ENCODE data around the gene EFS. TPM values are rescaled to one million over a fixed set of nuclear protein-coding genes. Genes with fewer than 3 reads are reported as not detected.

The EFS gene
- total and polyA plus RNA-seq, 3 donors from 2014 or later, result 7.6 to 10.5 (median 10.3) TPM

DNA sequence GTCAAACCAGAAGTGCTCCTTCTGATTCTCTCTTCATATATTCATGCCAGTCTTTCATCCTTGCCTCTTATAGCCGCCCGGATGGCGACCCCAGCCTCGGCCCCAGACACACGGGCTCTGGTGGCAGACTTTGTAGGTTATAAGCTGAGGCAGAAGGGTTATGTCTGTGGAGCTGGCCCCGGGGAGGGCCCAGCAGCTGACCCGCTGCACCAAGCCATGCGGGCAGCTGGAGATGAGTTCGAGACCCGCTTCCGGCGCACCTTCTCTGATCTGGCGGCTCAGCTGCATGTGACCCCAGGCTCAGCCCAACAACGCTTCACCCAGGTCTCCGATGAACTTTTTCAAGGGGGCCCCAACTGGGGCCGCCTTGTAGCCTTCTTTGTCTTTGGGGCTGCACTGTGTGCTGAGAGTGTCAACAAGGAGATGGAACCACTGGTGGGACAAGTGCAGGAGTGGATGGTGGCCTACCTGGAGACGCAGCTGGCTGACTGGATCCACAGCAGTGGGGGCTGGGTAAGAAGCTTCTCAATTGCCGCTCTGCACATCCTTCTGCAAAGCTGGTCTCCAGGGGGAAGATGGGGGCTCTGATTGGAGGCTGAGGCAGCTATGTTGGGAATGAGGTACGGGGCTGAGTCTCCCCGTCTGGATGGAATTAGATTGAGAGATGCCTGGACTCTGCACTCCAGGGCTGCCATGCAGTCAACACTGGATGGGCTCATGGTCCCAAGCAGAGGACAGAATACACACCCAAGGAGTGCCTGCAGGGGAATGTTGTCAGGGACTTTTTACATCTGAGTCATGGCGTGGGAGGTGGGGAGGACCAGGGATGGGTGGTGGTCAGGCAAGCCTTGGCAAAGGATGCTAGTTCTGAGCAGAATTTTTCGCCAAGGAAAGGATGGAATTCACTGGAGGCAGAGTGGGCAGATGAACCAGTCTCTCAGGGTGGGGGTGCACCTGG lies 57.0 kb downstream of the EFS start:
- TF ChIP-seq POLR2A (IDR thresholded peaks at IDR 0.05), result no peak
- TF ChIP-seq, protein P1, sequence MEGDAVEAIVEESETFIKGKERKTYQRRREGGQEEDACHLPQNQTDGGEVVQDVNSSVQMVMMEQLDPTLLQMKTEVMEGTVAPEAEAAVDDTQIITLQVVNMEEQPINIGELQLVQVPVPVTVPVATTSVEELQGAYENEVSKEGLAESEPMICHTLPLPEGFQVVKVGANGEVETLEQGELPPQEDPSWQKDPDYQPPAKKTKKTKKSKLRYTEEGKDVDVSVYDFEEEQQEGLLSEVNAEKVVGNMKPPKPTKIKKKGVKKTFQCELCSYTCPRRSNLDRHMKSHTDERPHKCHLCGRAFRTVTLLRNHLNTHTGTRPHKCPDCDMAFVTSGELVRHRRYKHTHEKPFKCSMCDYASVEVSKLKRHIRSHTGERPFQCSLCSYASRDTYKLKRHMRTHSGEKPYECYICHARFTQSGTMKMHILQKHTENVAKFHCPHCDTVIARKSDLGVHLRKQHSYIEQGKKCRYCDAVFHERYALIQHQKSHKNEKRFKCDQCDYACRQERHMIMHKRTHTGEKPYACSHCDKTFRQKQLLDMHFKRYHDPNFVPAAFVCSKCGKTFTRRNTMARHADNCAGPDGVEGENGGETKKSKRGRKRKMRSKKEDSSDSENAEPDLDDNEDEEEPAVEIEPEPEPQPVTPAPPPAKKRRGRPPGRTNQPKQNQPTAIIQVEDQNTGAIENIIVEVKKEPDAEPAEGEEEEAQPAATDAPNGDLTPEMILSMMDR (IDR thresholded peaks at IDR 0.05), result no peak
- intact Hi-C loops (cut with DNase I; ENCODE audit: low total_unique reads), result no loop called here

DNA sequence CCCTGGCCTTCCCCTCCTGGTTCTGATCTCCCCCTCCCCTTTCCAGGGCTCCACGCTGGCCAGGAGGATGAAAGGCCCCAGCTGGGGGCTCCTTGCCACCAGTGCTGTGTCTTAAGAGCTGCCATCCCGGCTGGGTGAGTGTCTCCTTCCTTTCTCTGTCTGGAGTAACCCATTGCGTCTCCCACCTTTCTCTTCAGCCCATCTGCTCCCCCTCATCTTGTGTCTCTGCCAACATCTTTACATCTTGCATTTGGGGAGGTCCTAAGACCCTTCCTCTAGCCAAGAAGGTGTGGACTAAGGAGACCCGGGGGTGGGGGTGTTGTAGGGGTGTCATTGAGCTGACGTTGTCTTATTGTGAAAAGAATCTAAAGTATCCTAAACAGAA lies 57.8 kb downstream of the EFS start:
- Histone ChIP-seq H3K4me3 (peak overlapping the region; percentile 59 to 90), H3K36me3 (ENCODE audit: low read depth, missing control alignments) (no peaks in the 10 kb centered on the region), H3K9me3 (no peaks in the 10 kb centered on the region), H3K4me1 (peaks cover 48% of the 10 kb centered on the region), H3K27me3 (no peaks in the 10 kb centered on the region), H3K27ac (peak overlapping the region; percentile 90 to 91)
- intact Hi-C loops (cut with DNase I; ENCODE audit: low total_unique reads), result no loop called here
- WGBS, 2 donors, result 17 to 22% methylated on average over 5 of the region's 5 CpGs
- DNase-seq, result no peak
- TF ChIP-seq POLR2A (IDR thresholded peaks at IDR 0.05), result no peak
- TF ChIP-seq, protein P1 (IDR thresholded peaks at IDR 0.05), result no peak

More for the DNA sequence above, 57.0 kb downstream of the EFS start:
- WGBS, 2 donors, result 79 to 80% methylated on average over 17 to 22 of the region's 22 CpGs
- DNase-seq, result no peak
- H3K36me3 ChIP-seq (ENCODE audit: low read depth, missing control alignments), result no peaks in the 10 kb centered on the region
- peak overlapping the region; percentile 59 to 90 for H3K4me3 ChIP-seq
- H3K27ac ChIP-seq, result peak overlapping the region; percentile 90 to 91
- H3K4me1 ChIP-seq, result peaks cover 44% of the 10 kb centered on the region
- H3K9me3 ChIP-seq, result no peaks in the 10 kb centered on the region
- H3K27me3 ChIP-seq, result no peaks in the 10 kb centered on the region

DNA sequence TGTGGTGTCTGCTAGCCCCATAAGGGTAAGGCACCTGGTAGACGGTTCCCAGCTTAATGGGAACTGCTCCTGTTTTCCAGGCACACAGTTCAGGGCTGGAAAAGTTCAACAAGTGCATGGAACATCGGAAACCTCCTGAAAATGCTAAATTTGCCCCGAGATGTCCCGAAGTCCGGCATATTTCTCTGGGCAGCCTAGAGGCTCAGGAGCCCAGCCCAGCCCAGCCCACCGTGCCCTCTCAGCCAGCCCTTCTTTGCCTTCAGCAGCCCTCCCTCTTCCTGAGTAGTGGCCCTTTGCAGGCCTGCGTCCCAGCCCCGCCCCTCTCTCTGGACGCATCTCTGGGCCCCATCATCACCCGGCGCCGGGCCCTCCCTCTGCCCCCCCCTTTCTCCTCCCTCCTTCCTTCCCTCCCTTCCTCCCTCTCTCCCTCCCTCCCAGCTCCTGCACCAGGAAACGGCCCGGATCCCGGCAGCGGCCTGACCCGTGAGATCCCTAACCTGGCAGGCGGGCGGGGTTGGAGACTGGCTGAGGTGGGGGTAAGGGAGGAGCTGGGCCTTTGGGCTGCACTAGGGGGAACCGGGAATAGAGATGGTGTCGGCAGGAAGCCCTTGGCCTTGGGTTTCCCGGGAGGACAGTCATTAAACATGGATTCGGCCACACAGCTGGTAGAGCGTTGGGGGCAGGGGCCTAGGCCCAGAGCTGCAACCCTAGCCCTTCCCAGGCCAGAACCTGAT lies 58.4 kb downstream of the EFS start, which contains the start of gene BCL2L2:
Gene BCL2L2 (plus strand): TSS at position 422 of the 734 bp plus-strand sequence. CDS start 935 bp downstream, outside the sequence.
- H3K36me3 ChIP-seq (ENCODE audit: low read depth, missing control alignments), result no peaks in the 10 kb centered on the region
- intact Hi-C loops (cut with DNase I; ENCODE audit: low total_unique reads), result no loop called here
- peak within 1 kb of the TSS; percentile 90 to 91 for H3K27ac ChIP-seq
- H3K4me1 ChIP-seq, result peaks cover 48% of the 10 kb centered on the region
- DNase-seq, result peak; percentile 94
- TF ChIP-seq POLR2A (IDR thresholded peaks at IDR 0.05), result peak; percentile 26
- TF ChIP-seq, protein P1 (IDR thresholded peaks at IDR 0.05), result no peak
- WGBS, 2 donors, result 1 to 5% methylated on average over 22 to 24 of the region's 24 CpGs
- H3K9me3 ChIP-seq, result no peaks in the 10 kb centered on the region
- no peaks in the 10 kb centered on the region for H3K27me3 ChIP-seq
- H3K4me3 ChIP-seq, result peak within 1 kb of the TSS; percentile 59 to 90

MicroRNA genes within 50 kb of the gene (microRNA counts, 767-probe panel; counts per million panel counts)
- microRNA hsa-miR-208a, result 0 to 152 counts per million in 2 donors

Small RNA genes lying within 50 kb of the gene (microRNA-seq; reads per million reads assigned to microRNA genes)
- gene MIR208A (ENCODE audit: borderline number of aligned reads in 2 of 2, borderline replicate concordance in 1 of 2), result 0 reads per million in 2 donors

Small RNA genes lying within 50 kb of the gene (small RNA-seq; reads per million reads assigned to genes)
- 0 reads per million in 2 donors for gene MIR208A

Other genes starting within 250 kb of the EFS start
- under 1 TPM; 0.19 to 0.24 TPM for gene CEBPE, start 245.9 kb downstream of the EFS start, total RNA-seq
- gene CEBPE, start 245.9 kb downstream of the EFS start, polyA plus RNA-seq (ENCODE audit: insufficient read depth, low read depth, low replicate concordance), result not detected
- 10 to 100 TPM; 78.2 to 94.2 TPM for gene SLC7A8, start 181.5 kb downstream of the EFS start, total RNA-seq
- gene SLC7A8, start 181.5 kb downstream of the EFS start, polyA plus RNA-seq (ENCODE audit: insufficient read depth, low read depth, low replicate concordance), result 73.5 TPM
- gene RNF212B, start 127.2 kb downstream of the EFS start, total RNA-seq, result 10 to 100 TPM in 1 of 2 donors, 1 to 10 TPM in 1; 5.4 to 23.2 TPM
- 18.3 TPM for gene RNF212B, start 127.2 kb downstream of the EFS start, polyA plus RNA-seq (ENCODE audit: insufficient read depth, low read depth, low replicate concordance)
- gene HOMEZ, start 79.0 kb downstream of the EFS start, total RNA-seq, result 10 to 100 TPM; 31.7 to 37.7 TPM
- gene HOMEZ, start 79.0 kb downstream of the EFS start, polyA plus RNA-seq (ENCODE audit: insufficient read depth, low read depth, low replicate concordance), result 71.6 TPM
- 10 to 100 TPM; 30.4 to 43.5 TPM for gene PPP1R3E, start 62.3 kb downstream of the EFS start, total RNA-seq
- 39.2 TPM for gene PPP1R3E, start 62.3 kb downstream of the EFS start, polyA plus RNA-seq (ENCODE audit: insufficient read depth, low read depth, low replicate concordance)
- 10 to 100 TPM; 78.0 to 85.1 TPM for gene BCL2L2, start 58.3 kb downstream of the EFS start, total RNA-seq
- gene BCL2L2, start 58.3 kb downstream of the EFS start, polyA plus RNA-seq (ENCODE audit: insufficient read depth, low read depth, low replicate concordance), result 46.8 TPM
- gene PABPN1, start 43.7 kb downstream of the EFS start, total RNA-seq, result 100 to 1,000 TPM; 194 TPM
- gene PABPN1, start 43.7 kb downstream of the EFS start, polyA plus RNA-seq (ENCODE audit: insufficient read depth, low read depth, low replicate concordance), result 222 TPM
- gene SLC22A17, start 12.3 kb downstream of the EFS start, total RNA-seq, result 10 to 100 TPM; 56.6 to 93.8 TPM
- 37.3 TPM for gene SLC22A17, start 12.3 kb downstream of the EFS start, polyA plus RNA-seq (ENCODE audit: insufficient read depth, low read depth, low replicate concordance)
- under 1 TPM; 0.39 to 0.68 TPM for gene IL25, start 7.6 kb upstream of the EFS start, total RNA-seq
- 0.83 TPM for gene IL25, start 7.6 kb upstream of the EFS start, polyA plus RNA-seq (ENCODE audit: insufficient read depth, low read depth, low replicate concordance)
- gene CMTM5, start 11.9 kb upstream of the EFS start, total RNA-seq, result under 1 TPM; 0.55 to 0.81 TPM
- 0.84 TPM for gene CMTM5, start 11.9 kb upstream of the EFS start, polyA plus RNA-seq (ENCODE audit: insufficient read depth, low read depth, low replicate concordance)
- under 1 TPM; 0.12 to 0.39 TPM for gene MYH6, start 43.1 kb upstream of the EFS start, total RNA-seq
- 0.44 TPM for gene MYH6, start 43.1 kb upstream of the EFS start, polyA plus RNA-seq (ENCODE audit: insufficient read depth, low read depth, low replicate concordance)
- gene MYH7, start 70.5 kb upstream of the EFS start, total RNA-seq, result 1 to 10 TPM in 1 of 2 donors, under 1 TPM in 1; 0.87 to 1.3 TPM
- gene MYH7, start 70.5 kb upstream of the EFS start, polyA plus RNA-seq (ENCODE audit: insufficient read depth, low read depth, low replicate concordance), result 51.3 TPM
- gene NGDN, start 104.5 kb upstream of the EFS start, total RNA-seq, result 10 to 100 TPM; 47.5 to 48.7 TPM
- 57.9 TPM for gene NGDN, start 104.5 kb upstream of the EFS start, polyA plus RNA-seq (ENCODE audit: insufficient read depth, low read depth, low replicate concordance)
- 10 to 100 TPM in 1 of 2 donors, 1 to 10 TPM in 1; 9.2 to 21.2 TPM for gene ZFHX2, start 186.6 kb upstream of the EFS start, total RNA-seq
- 34.3 TPM for gene ZFHX2, start 186.6 kb upstream of the EFS start, polyA plus RNA-seq (ENCODE audit: insufficient read depth, low read depth, low replicate concordance)
- 10 to 100 TPM; 25.1 to 34.9 TPM for gene THTPA, start 191.1 kb upstream of the EFS start, total RNA-seq
- 60.3 TPM for gene THTPA, start 191.1 kb upstream of the EFS start, polyA plus RNA-seq (ENCODE audit: insufficient read depth, low read depth, low replicate concordance)
- gene AP1G2, start 202.6 kb upstream of the EFS start, total RNA-seq, result 10 to 100 TPM; 76.9 to 83.4 TPM
- gene AP1G2, start 202.6 kb upstream of the EFS start, polyA plus RNA-seq (ENCODE audit: insufficient read depth, low read depth, low replicate concordance), result 33.6 TPM
- 1 to 10 TPM; 3.6 to 3.9 TPM for gene JPH4, start 213.6 kb upstream of the EFS start, total RNA-seq
- 3.4 TPM for gene JPH4, start 213.6 kb upstream of the EFS start, polyA plus RNA-seq (ENCODE audit: insufficient read depth, low read depth, low replicate concordance)

All from testis (tissue), 3 donors.